Measurements from ENCODE around the gene C16orf74. TPM values are rescaled to one million over a fixed set of nuclear protein-coding genes. Genes with fewer than 3 reads are reported as not detected.

The C16orf74 gene
- polyA plus RNA-seq, 2 of the 4 experiments (the other 2 are of a cell fraction): 3.8 to 9.1 TPM

DNA sequence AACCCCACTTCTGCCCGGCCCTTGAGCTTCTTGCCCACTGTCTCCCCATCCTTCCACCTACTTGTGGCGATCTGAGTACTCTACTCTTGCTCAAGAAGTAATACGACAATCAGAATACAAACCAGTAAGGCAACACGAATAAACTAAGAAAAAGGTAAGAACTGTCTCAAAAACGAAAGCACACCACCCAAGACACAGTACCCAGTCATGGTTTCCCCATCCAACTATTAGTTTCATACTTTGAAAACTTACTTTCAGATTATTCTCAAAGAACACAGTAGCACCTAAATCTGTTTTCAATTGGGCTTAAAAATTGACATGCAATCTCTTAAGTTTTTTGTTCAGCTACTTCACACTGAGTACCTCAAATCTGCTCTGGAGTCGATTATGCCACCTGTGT, 76.1 kb downstream of the C16orf74 start:
- no peak for TF ChIP-seq KDM5A (IDR thresholded peaks at IDR 0.05)
- no peak overlapping the region for H3K27ac ChIP-seq
- FAIRE-seq (no peak), DNase-seq (ENCODE audit: low read depth in 1 of 2, low spot score in 1 of 2) (no peak), ATAC-seq (no peak)
- 77% methylated on average over 6 of the region's 6 CpGs for WGBS (ENCODE audit: missing lambda C conversion rate)
- ChIA-PET CTCF (interaction anchor here (0.7 to 12.4 kb wide), 19 partner anchors 8 to 422 kb away, joined by 3 to 128 read pairs (median 5); no protein-coding TSS in a partner anchor), POLR2A (no interaction called here)
- no peaks in the 10 kb centered on the region for H3K9me3 ChIP-seq
- no peak overlapping the region for H3K4me3 ChIP-seq
- H3K4me1 ChIP-seq: no peaks in the 10 kb centered on the region
- no peak overlapping the region for H3K4me2 ChIP-seq

DNA sequence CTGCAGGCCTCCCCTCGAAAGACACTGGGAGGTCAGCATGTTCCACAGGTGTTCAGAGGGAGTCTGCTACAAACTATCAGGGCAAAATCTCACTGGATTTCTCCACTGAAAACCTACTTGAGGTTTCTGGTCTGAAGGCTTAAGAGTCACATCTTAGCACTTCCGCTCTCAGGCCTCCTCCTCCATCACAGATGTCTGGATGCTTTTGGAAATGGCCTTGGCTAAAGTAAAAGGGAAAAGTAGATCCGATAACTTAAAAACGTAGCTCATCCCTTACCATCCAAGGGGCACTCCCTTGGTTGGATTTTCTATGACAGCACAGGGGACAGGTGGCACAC, 76.5 kb downstream of the C16orf74 start:
- Histone ChIP-seq H3K4me2 (no peak overlapping the region), H3K4me3 (no peak overlapping the region), H3K4me1 (no peaks in the 10 kb centered on the region), H3K9me3 (no peaks in the 10 kb centered on the region), H3K27ac (no peak overlapping the region)
- TF ChIP-seq ESRRA (IDR thresholded peaks at IDR 0.05; ENCODE audit: borderline replicate concordance, low read length): no peak
- no peak for TF ChIP-seq JUN (IDR thresholded peaks at IDR 0.05)
- TF ChIP-seq KDM1A (IDR thresholded peaks at IDR 0.05; ENCODE audit: low read depth): no peak
- TF ChIP-seq, protein P1, sequence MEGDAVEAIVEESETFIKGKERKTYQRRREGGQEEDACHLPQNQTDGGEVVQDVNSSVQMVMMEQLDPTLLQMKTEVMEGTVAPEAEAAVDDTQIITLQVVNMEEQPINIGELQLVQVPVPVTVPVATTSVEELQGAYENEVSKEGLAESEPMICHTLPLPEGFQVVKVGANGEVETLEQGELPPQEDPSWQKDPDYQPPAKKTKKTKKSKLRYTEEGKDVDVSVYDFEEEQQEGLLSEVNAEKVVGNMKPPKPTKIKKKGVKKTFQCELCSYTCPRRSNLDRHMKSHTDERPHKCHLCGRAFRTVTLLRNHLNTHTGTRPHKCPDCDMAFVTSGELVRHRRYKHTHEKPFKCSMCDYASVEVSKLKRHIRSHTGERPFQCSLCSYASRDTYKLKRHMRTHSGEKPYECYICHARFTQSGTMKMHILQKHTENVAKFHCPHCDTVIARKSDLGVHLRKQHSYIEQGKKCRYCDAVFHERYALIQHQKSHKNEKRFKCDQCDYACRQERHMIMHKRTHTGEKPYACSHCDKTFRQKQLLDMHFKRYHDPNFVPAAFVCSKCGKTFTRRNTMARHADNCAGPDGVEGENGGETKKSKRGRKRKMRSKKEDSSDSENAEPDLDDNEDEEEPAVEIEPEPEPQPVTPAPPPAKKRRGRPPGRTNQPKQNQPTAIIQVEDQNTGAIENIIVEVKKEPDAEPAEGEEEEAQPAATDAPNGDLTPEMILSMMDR (IDR thresholded peaks at IDR 0.05): no peak
- no peak for TF ChIP-seq KDM5A (IDR thresholded peaks at IDR 0.05)
- TF ChIP-seq, protein P2, sequence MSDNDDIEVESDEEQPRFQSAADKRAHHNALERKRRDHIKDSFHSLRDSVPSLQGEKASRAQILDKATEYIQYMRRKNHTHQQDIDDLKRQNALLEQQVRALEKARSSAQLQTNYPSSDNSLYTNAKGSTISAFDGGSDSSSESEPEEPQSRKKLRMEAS (IDR thresholded peaks at IDR 0.05): no peak
- TF ChIP-seq, protein P3, sequence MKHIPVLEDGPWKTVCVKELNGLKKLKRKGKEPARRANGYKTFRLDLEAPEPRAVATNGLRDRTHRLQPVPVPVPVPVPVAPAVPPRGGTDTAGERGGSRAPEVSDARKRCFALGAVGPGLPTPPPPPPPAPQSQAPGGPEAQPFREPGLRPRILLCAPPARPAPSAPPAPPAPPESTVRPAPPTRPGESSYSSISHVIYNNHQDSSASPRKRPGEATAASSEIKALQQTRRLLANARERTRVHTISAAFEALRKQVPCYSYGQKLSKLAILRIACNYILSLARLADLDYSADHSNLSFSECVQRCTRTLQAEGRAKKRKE (CRISPR knock-in tag; IDR thresholded peaks at IDR 0.05; ENCODE audit: low read depth): no peak
- TF ChIP-seq, protein P4, sequence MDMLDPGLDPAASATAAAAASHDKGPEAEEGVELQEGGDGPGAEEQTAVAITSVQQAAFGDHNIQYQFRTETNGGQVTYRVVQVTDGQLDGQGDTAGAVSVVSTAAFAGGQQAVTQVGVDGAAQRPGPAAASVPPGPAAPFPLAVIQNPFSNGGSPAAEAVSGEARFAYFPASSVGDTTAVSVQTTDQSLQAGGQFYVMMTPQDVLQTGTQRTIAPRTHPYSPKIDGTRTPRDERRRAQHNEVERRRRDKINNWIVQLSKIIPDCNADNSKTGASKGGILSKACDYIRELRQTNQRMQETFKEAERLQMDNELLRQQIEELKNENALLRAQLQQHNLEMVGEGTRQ (IDR thresholded peaks at IDR 0.05): no peak
- TF ChIP-seq ZC3H11A (IDR thresholded peaks at IDR 0.05): no peak
- no peak for TF ChIP-seq MAFK (IDR thresholded peaks at IDR 0.05; ENCODE audit: partially characterized antibody)
- TF ChIP-seq SMC3 (IDR thresholded peaks at IDR 0.05): no peak
- TF ChIP-seq, protein P5, sequence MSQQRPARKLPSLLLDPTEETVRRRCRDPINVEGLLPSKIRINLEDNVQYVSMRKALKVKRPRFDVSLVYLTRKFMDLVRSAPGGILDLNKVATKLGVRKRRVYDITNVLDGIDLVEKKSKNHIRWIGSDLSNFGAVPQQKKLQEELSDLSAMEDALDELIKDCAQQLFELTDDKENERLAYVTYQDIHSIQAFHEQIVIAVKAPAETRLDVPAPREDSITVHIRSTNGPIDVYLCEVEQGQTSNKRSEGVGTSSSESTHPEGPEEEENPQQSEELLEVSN (IDR thresholded peaks at IDR 0.05; ENCODE audit: borderline replicate concordance, low read depth): no peak
- no peak for TF ChIP-seq HOXA7 (CRISPR knock-in tag; IDR thresholded peaks at IDR 0.05)
- no peak for TF ChIP-seq RCOR1 (IDR thresholded peaks at IDR 0.05; ENCODE audit: low read depth, low read length)
- TF ChIP-seq NPAS2 (CRISPR knock-in tag; IDR thresholded peaks at IDR 0.05; ENCODE audit: borderline replicate concordance): no peak
- TF ChIP-seq MYC (IDR thresholded peaks at IDR 0.05; ENCODE audit: borderline replicate concordance, low read length): no peak
- TF ChIP-seq HOXB5 (CRISPR knock-in tag; IDR thresholded peaks at IDR 0.05): no peak
- no peak for TF ChIP-seq HEYL (CRISPR knock-in tag; IDR thresholded peaks at IDR 0.05)
- no peak for TF ChIP-seq EHMT2 (IDR thresholded peaks at IDR 0.05; ENCODE audit: low read depth)
- 93% methylated on average over 4 of the region's 4 CpGs for WGBS (ENCODE audit: missing lambda C conversion rate)
- ChIA-PET CTCF (interaction anchor here (0.7 to 12.4 kb wide), 17 partner anchors 8 to 422 kb away, joined by 3 to 128 read pairs (median 4); no protein-coding TSS in a partner anchor), POLR2A (interaction anchor here (0.5 kb wide), 1 partner anchor 428 kb away, joined by 3 read pairs; no protein-coding TSS in a partner anchor)
- ATAC-seq (no peak), DNase-seq (ENCODE audit: low read depth in 1 of 2, low spot score in 1 of 2) (no peak), FAIRE-seq (no peak)
